ENCODE results near the gene DPPA5. TPM values are rescaled to one million over a fixed set of nuclear protein-coding genes. Genes with fewer than 3 reads are reported as not detected.

Gene DPPA5
- total RNA-seq, 1 experiment from 2014 or later, result not detected

DNA sequence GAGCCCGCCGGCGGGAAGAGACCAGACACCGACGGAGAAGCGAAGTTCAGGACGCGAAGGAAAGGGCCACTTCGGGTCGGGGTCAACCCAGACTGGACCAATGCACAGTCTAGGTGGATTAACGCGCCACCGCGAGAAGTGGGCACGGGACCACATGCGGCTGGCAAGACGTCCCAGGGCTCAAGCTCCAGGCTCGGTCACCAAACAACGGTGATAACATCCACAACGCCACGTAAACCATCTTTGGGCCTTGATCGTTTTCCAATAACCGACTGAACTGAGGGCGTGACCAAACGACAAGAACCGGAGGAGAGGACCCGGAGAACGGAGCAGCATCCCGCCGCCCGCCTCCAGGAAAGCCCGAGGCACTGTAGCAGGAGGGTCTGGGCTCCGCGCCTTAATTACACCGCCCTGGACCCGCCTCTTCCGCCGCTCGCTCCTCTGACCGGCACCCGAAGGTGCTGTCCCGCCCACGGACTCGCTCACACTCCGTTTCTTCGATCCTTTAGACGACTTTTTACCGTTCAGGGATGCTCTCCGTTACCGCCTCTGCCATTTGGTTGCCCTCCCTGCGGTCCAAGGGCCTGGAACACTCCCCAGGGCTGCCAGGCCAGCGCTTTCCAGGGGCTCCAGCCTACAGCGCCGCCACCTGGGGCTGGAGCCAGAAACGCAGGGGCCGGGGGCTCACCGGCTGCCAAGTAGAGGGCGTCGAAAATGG lies 44.1 kb downstream of the DPPA5 start (continued):
- TF ChIP-seq, protein P1, sequence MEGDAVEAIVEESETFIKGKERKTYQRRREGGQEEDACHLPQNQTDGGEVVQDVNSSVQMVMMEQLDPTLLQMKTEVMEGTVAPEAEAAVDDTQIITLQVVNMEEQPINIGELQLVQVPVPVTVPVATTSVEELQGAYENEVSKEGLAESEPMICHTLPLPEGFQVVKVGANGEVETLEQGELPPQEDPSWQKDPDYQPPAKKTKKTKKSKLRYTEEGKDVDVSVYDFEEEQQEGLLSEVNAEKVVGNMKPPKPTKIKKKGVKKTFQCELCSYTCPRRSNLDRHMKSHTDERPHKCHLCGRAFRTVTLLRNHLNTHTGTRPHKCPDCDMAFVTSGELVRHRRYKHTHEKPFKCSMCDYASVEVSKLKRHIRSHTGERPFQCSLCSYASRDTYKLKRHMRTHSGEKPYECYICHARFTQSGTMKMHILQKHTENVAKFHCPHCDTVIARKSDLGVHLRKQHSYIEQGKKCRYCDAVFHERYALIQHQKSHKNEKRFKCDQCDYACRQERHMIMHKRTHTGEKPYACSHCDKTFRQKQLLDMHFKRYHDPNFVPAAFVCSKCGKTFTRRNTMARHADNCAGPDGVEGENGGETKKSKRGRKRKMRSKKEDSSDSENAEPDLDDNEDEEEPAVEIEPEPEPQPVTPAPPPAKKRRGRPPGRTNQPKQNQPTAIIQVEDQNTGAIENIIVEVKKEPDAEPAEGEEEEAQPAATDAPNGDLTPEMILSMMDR (IDR thresholded peaks at IDR 0.05 in 2 of 3, conservative IDR thresholded peaks at IDR 0.05 in 1 of 3; ENCODE audit: borderline replicate concordance in 1 of 3, insufficient read depth in 1 of 3, low read depth in 2 of 3, low read length in 2 of 3), result peak; percentile 54 to 79 (median 64); a peak in 5 of 6 replicates

DNA sequence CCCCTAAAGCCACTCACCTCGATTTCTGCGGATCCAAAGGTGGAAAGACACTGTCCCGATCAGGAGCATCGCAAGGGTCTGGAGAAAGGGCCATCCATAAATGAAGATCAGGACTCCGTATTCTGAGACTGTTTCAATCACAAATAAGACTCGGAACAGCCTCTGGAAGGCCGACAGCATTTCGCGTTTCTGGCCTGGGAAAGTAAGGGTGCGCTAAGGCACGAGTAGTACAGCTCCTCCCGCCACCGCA lies 44.6 kb downstream of the DPPA5 start:
- POLR2A ChIA-PET, result interaction anchor here (0.8 to 1.2 kb wide), 5 partner anchors 24 to 204 kb away, joined by 3 to 5 read pairs (median 3); no protein-coding TSS in a partner anchor
- BruUV-seq (replicated peaks), result TSS peak; percentile 76
- no peak for ATAC-seq

More for the DNA sequence above, 44.6 kb downstream of the DPPA5 start:
- Histone ChIP-seq H3K27me3 (ENCODE audit: insufficient read depth, low read length) (no peaks in the 10 kb centered on the region), H3K9me3 (ENCODE audit: control insufficient read depth in 1 of 2, insufficient read depth in 1 of 2, low read depth in 1 of 2, low read length in 2 of 2) (no peaks in the 10 kb centered on the region), H3K36me3 (ENCODE audit: control insufficient read depth in 1 of 2, insufficient read depth in 2 of 2, low read length in 2 of 2) (no peaks in the 10 kb centered on the region; a peak in 1 of 4 replicates), H3K27ac (ENCODE audit: low read depth, low read length) (peak overlapping the region; percentile 86), H3K9ac (ENCODE audit: low read length) (peak overlapping the region; percentile 79), H3K9me2 (ENCODE audit: insufficient read depth) (no peaks in the 10 kb centered on the region), H3K4me2 (ENCODE audit: low read length) (peak overlapping the region; percentile 85), H4K20me1 (ENCODE audit: insufficient read depth) (no peaks in the 10 kb centered on the region), H3K4me3 (replicated peaks in 1 of 2; ENCODE audit: low read depth in 1 of 2, low read length in 2 of 2) (peak overlapping the region; percentile 71 to 86), H3K4me1 (ENCODE audit: control insufficient read depth in 1 of 2, insufficient read depth in 2 of 2, low read length in 2 of 2) (peaks cover 2 to 15% of the 10 kb centered on the region in 2 experiments; a peak in 1 of 4 replicates), H3K79me2 (ENCODE audit: insufficient read depth, low read length) (peaks cover 56% of the 10 kb centered on the region), H2AFZ (ENCODE audit: low read depth, low read length, poor library complexity, severe bottlenecking) (peak overlapping the region; percentile 71)
- ChIA-PET CTCF (interaction anchor here (0.6 to 1.5 kb wide), 7 partner anchors 16 to 344 kb away, joined by 3 to 13 read pairs (median 4); no protein-coding TSS in a partner anchor), RAD21 (ENCODE audit: low non-redundant PET in 1 of 2, low total read pairs in 2 of 2, uncharacterized antibody in 2 of 2, unreplicated experiment in 2 of 2) (no interaction called here)
- peak; percentile 71; the same call in 1 of the 2 replicates for TF ChIP-seq ZFX (IDR thresholded peaks at IDR 0.05)
- TF ChIP-seq EGR1 (IDR thresholded peaks at IDR 0.05; ENCODE audit: low read depth), result no peak
- intact Hi-C loops (cut with micrococcal nuclease), result no loop called here
- no peak for DNase-seq (ENCODE audit: low read depth, low spot score)

Data from HCT116 (cell line).